ENCODE data around the gene CTSC. TPM values are rescaled to one million over a fixed set of nuclear protein-coding genes. Genes with fewer than 3 reads are reported as not detected.
A peak's percentile ranks its signal among the peaks of the same experiment; 100 is the strongest.

Gene CTSC
- total and polyA plus RNA-seq, 9 of the 15 experiments (the other 6 are each of a cell fraction or from before 2014, with no cell fraction given): 113 to 403 (median 187) TPM

DNA sequence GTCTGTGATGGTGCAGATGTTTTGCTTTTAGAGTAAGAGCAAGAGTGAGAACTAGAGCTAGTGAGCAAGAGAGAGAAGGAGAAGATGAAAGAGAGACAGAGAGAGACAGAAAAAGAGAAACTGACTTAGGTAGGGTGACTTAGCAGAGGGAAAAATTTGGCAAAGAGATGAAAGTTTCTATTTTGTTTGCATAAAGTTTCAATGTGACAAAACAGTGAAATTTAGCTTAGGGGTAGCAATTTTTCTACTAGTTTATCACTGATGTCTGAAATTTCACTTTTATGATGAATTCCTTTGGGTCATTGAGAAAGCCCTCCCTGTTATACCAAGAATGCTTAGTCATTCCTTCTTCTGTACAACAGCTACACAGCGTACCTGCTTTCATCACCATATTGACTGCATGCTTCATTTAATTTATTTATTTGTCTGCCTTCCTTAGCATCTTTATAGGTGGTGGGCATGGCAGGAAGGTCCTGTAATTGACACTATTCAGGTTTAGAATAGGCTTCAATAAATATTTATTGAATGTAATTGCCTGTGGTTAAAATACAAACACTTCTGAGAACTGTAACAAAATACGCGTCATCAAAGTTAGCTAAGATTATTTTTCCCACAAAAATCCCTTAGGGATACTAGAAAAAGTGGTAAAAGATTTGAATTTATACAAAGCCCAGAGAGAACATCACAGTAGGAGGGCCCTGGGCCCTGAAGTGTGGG is 19.9 kb upstream of the CTSC start (continued):
- TF ChIP-seq TOE1 (IDR thresholded peaks at IDR 0.05; ENCODE audit: borderline replicate concordance): no peak
- no peak for TF ChIP-seq TOE1 (CRISPR knock-in tag; IDR thresholded peaks at IDR 0.05; ENCODE audit: borderline replicate concordance, low read depth)
- peak; percentile 70; the same call in 1 of the 2 replicates for TF ChIP-seq NBN (IDR thresholded peaks at IDR 0.05; ENCODE audit: low read depth)
- TF ChIP-seq EP400 (IDR thresholded peaks at IDR 0.05): no peak; the same call in none of the 2 replicates
- TF ChIP-seq, protein P1, sequence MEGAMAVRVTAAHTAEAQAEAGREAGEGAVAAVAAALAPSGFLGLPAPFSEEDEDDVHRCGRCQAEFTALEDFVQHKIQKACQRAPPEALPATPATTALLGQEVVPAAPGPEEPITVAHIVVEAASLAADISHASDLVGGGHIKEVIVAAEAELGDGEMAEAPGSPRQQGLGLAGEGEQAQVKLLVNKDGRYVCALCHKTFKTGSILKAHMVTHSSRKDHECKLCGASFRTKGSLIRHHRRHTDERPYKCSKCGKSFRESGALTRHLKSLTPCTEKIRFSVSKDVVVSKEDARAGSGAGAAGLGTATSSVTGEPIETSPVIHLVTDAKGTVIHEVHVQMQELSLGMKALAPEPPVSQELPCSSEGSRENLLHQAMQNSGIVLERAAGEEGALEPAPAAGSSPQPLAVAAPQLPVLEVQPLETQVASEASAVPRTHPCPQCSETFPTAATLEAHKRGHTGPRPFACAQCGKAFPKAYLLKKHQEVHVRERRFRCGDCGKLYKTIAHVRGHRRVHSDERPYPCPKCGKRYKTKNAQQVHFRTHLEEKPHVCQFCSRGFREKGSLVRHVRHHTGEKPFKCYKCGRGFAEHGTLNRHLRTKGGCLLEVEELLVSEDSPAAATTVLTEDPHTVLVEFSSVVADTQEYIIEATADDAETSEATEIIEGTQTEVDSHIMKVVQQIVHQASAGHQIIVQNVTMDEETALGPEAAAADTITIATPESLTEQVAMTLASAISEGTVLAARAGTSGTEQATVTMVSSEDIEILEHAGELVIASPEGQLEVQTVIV (CRISPR knock-in tag; IDR thresholded peaks at IDR 0.05; ENCODE audit: borderline replicate concordance): no peak
- no peak for TF ChIP-seq MED1 (CRISPR knock-in tag; IDR thresholded peaks at IDR 0.05; ENCODE audit: borderline replicate concordance)
- no peak for TF ChIP-seq RB1 (IDR thresholded peaks at IDR 0.05; ENCODE audit: low read depth)
- TF ChIP-seq, protein P2, sequence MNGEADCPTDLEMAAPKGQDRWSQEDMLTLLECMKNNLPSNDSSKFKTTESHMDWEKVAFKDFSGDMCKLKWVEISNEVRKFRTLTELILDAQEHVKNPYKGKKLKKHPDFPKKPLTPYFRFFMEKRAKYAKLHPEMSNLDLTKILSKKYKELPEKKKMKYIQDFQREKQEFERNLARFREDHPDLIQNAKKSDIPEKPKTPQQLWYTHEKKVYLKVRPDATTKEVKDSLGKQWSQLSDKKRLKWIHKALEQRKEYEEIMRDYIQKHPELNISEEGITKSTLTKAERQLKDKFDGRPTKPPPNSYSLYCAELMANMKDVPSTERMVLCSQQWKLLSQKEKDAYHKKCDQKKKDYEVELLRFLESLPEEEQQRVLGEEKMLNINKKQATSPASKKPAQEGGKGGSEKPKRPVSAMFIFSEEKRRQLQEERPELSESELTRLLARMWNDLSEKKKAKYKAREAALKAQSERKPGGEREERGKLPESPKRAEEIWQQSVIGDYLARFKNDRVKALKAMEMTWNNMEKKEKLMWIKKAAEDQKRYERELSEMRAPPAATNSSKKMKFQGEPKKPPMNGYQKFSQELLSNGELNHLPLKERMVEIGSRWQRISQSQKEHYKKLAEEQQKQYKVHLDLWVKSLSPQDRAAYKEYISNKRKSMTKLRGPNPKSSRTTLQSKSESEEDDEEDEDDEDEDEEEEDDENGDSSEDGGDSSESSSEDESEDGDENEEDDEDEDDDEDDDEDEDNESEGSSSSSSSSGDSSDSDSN (IDR thresholded peaks at IDR 0.05; ENCODE audit: borderline replicate concordance in 1 of 2, low read depth in 2 of 2, low read length in 2 of 2): no peak
- TF ChIP-seq MYBL2 (IDR thresholded peaks at IDR 0.05; ENCODE audit: low read depth): no peak
- no peak for TF ChIP-seq MYBL2 (CRISPR knock-in tag; IDR thresholded peaks at IDR 0.05; ENCODE audit: borderline replicate concordance)
- no peak for TF ChIP-seq RCOR1 (IDR thresholded peaks at IDR 0.05; ENCODE audit: borderline replicate concordance in 1 of 2, low read depth in 2 of 2, low read length in 2 of 2)
- no peak for TF ChIP-seq KDM5B (IDR thresholded peaks at IDR 0.05; ENCODE audit: insufficient replicate concordance, low read depth, low read length)
- no peak for TF ChIP-seq ZNF764 (CRISPR knock-in tag; IDR thresholded peaks at IDR 0.05; ENCODE audit: low read depth)
- TF ChIP-seq, protein P3, sequence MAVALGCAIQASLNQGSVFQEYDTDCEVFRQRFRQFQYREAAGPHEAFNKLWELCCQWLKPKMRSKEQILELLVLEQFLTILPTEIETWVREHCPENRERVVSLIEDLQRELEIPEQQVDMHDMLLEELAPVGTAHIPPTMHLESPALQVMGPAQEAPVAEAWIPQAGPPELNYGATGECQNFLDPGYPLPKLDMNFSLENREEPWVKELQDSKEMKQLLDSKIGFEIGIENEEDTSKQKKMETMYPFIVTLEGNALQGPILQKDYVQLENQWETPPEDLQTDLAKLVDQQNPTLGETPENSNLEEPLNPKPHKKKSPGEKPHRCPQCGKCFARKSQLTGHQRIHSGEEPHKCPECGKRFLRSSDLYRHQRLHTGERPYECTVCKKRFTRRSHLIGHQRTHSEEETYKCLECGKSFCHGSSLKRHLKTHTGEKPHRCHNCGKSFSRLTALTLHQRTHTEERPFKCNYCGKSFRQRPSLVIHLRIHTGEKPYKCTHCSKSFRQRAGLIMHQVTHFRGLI (CRISPR knock-in tag; IDR thresholded peaks at IDR 0.05): no peak
- TF ChIP-seq, protein P4, sequence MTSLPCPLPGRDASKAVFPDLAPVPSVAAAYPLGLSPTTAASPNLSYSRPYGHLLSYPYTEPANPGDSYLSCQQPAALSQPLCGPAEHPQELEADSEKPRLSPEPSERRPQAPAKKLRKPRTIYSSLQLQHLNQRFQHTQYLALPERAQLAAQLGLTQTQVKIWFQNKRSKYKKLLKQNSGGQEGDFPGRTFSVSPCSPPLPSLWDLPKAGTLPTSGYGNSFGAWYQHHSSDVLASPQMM (CRISPR knock-in tag; IDR thresholded peaks at IDR 0.05): no peak
- TF ChIP-seq ZNF212 (CRISPR knock-in tag; IDR thresholded peaks at IDR 0.05): no peak
- TF ChIP-seq PURB (CRISPR knock-in tag; IDR thresholded peaks at IDR 0.05; ENCODE audit: low read depth): no peak
- no peak for TF ChIP-seq XRCC4 (IDR thresholded peaks at IDR 0.05; ENCODE audit: extremely low read depth, insufficient read depth, insufficient read length)
- TF ChIP-seq ZBTB8A (IDR thresholded peaks at IDR 0.05; ENCODE audit: partially characterized antibody): no peak
- TF ChIP-seq, protein P5, sequence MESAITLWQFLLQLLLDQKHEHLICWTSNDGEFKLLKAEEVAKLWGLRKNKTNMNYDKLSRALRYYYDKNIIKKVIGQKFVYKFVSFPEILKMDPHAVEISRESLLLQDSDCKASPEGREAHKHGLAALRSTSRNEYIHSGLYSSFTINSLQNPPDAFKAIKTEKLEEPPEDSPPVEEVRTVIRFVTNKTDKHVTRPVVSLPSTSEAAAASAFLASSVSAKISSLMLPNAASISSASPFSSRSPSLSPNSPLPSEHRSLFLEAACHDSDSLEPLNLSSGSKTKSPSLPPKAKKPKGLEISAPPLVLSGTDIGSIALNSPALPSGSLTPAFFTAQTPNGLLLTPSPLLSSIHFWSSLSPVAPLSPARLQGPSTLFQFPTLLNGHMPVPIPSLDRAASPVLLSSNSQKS (CRISPR knock-in tag; IDR thresholded peaks at IDR 0.05): no peak

All from K562 (cell line).